Right ventricle myocardium superior (tissue), 1 donor: ENCODE measurements around the gene KISS1R. TPM values are rescaled to one million over a fixed set of nuclear protein-coding genes. Genes with fewer than 3 reads are reported as not detected.
A peak's percentile ranks its signal among the peaks of the same experiment; 100 is the strongest.

Experiments
- ATAC-seq: fragments of 200-7000 bp; cut with Tn5 transposase; one replicate; pipeline ENCODE4 v1.9.1; 2020; ENCODE audit warnings: mild to moderate bottlenecking; ENCODE audit not compliant: poor library complexity
- DNase-seq: peaks from one replicate; pipeline ENCODE4 v3.0.0-alpha.2; 2020
- intact Hi-C: fragments of 100-400 bp; cut with DNase I; formaldehyde crosslinking; loops from one replicate; pipeline ENCODE4 v1.11.2; 2022
- total RNA-seq: library from RNA; stranded (reverse); fragmentation: NEBNext Ultra II Directional; extraction: Animal tissue kit (Norgen Biotek cat#: 25700); gene quantifications from one replicate; pipeline ENCODE4 v1.2.1, GENCODE V29; 2021
- donor health status: DM: no; HTN: yes; CAD: no; lungs with severe emphysema.

Gene KISS1R
- total RNA-seq, 1 donor from 2014 or later = not detected

GRCh38 chr19:912181-913079 lies 4.7 kb upstream of the KISS1R start:
- ATAC-seq = no peak

GRCh38 chr19:913080-913748 lies 3.9 kb upstream of the KISS1R start, which contains the start of gene R3HDM4:
TSS of gene R3HDM4 (minus strand) at chr19:913219. CDS start at chr19:913157, 62 bp downstream.
- peak; percentile 96 for ATAC-seq
- DNase-seq = peak; percentile 90
- intact Hi-C loops = no loop called here

More at GRCh38 chr19:912181-913079, 4.7 kb upstream of the KISS1R start:
- no peak for DNase-seq
- intact Hi-C loops = no loop called here

- no peak for ATAC-seq
- no peak for DNase-seq
- intact Hi-C loops = no loop called here
Observed at GRCh38 chr19:916645-917322, 349 bp upstream of the KISS1R start.

GRCh38 chr19:918152-918437 lies 962 bp downstream of the KISS1R start:
- intact Hi-C loops = loop anchor here (2.0 kb wide), 1 partner anchor 149 kb away; no protein-coding TSS in a partner anchor
- ATAC-seq = no peak
- no peak for DNase-seq

- ATAC-seq = no peak
- intact Hi-C loops = loop anchor here (2.0 kb wide), 1 partner anchor 150 kb away; no protein-coding TSS in a partner anchor
- DNase-seq = no peak
Observed at GRCh38 chr19:918481-919198, 1.5 kb downstream of the KISS1R start.

GRCh38 chr19:919199-920050 lies 2.3 kb downstream of the KISS1R start:
- no peak for DNase-seq
- intact Hi-C loops = loop anchor here (2.0 to 5.0 kb wide), 2 partner anchors 62 to 151 kb away; partner anchors contain the start of gene CFD
- no peak for ATAC-seq

- intact Hi-C loops = loop anchor here (5.0 kb wide), 1 partner anchor 63 kb away; the partner anchor contains the start of gene CFD
- DNase-seq = no peak
Observed at GRCh38 chr19:920051-920864, 3.1 kb downstream of the KISS1R start.

GRCh38 chr19:924553-925086 lies 7.5 kb downstream of the KISS1R start:
- intact Hi-C loops = loop anchor here (5.0 kb wide), 1 partner anchor 67 kb away; the partner anchor contains the start of gene CFD
- ATAC-seq = no peak

More at GRCh38 chr19:920051-920864, 3.1 kb downstream of the KISS1R start:
- ATAC-seq = no peak

GRCh38 chr19:925087-925525 lies 8.0 kb downstream of the KISS1R start:
- ATAC-seq = peak; percentile 66
- no peak for DNase-seq
- intact Hi-C loops = no loop called here

More at GRCh38 chr19:924553-925086, 7.5 kb downstream of the KISS1R start:
- DNase-seq = no peak

GRCh38 chr19:925526-926322 lies 8.6 kb downstream of the KISS1R start, which contains the start of gene ARID3A:
TSS of gene ARID3A (plus strand) at chr19:926035. CDS start at chr19:929529, 3,494 bp downstream.
- intact Hi-C loops = no loop called here
- ATAC-seq = peak; percentile 85
- peak; percentile 88 for DNase-seq

GRCh38 chr19:926323-926588 lies 9.1 kb downstream of the KISS1R start:
- DNase-seq (no peak), ATAC-seq (no peak)
- intact Hi-C loops = no loop called here

- intact Hi-C loops = no loop called here
- ATAC-seq (peak; percentile 37), DNase-seq (peak; percentile 87)
Observed at GRCh38 chr19:926589-927350, 9.6 kb downstream of the KISS1R start.

- ATAC-seq (no peak), DNase-seq (no peak)
- intact Hi-C loops = no loop called here
Observed at GRCh38 chr19:927351-927779, 10.2 kb downstream of the KISS1R start.

GRCh38 chr19:927780-928401 lies 10.8 kb downstream of the KISS1R start:
- no peak for DNase-seq

More at GRCh38 chr19:927780-928401, 10.8 kb downstream of the KISS1R start:
- intact Hi-C loops = no loop called here
- no peak for ATAC-seq
